K562 (cell line): ENCODE results near the gene ILF3. TPM values are rescaled to one million over a fixed set of nuclear protein-coding genes. Genes with fewer than 3 reads are reported as not detected.

Experiments
- AFF4 ChIP-seq: sonication (generic); formaldehyde crosslinking; IDR thresholded peaks from 2 replicates; pipeline ENCODE4 v1.8.0; 2023; ENCODE audit warnings: mild to moderate bottlenecking, missing genetic modification reagents
- ARNT ChIP-seq, 2 experiments: fragments of 450-650 bp; IDR thresholded peaks; 2 replicates each; pipeline ENCODE4 v1.6.1; 2016; ENCODE audit warnings: mild to moderate bottlenecking in 1 of 2
- ATF1 ChIP-seq, 2 experiments: fragments of 450-650 bp in 1 of 2; IDR thresholded peaks; 2 replicates each; pipeline ENCODE4 v1.6.1; 2016; ENCODE audit warnings: missing compliant biosample characterization in 1 of 2, missing genetic modification characterization in 1 of 2
- CBFB ChIP-seq: sonication (generic); formaldehyde crosslinking; IDR thresholded peaks from 2 replicates; pipeline ENCODE4 v1.4.0; 2020; ENCODE audit warnings: mild to moderate bottlenecking, missing genetic modification reagents
- CBX3 ChIP-seq, 2 experiments: IDR thresholded peaks; 1 replicate in 1 of 2; 2 replicates in 1 of 2; pipeline ENCODE4 v1.6.1; 2012; ENCODE audit warnings: inconsistent platforms in 2 of 2, low read length in 2 of 2, borderline replicate concordance in 1 of 2, control low read depth in 1 of 2
- CREB1 ChIP-seq, 2 experiments: sonication (generic) in 1 of 2; formaldehyde crosslinking in 1 of 2; IDR thresholded peaks; 2 replicates each; pipeline versions ENCODE4 v1.6.1 to v1.8.0; 2012 to 2022; ENCODE audit warnings: inconsistent platforms in 1 of 2, mild to moderate bottlenecking in 1 of 2, missing genetic modification reagents in 1 of 2, moderate library complexity in 1 of 2
- E2F5 ChIP-seq: sonication (generic); formaldehyde crosslinking; IDR thresholded peaks from 2 replicates; pipeline ENCODE4 v1.8.0; 2022; ENCODE audit warnings: mild to moderate bottlenecking, missing genetic modification reagents
- EGR1 ChIP-seq: fragments of 450-650 bp; conservative IDR thresholded peaks from 2 replicates; pipeline ENCODE4 v1.6.1; 2017; ENCODE audit warnings: mild to moderate bottlenecking
- ELF4 ChIP-seq: fragments of 450-650 bp; formaldehyde crosslinking; IDR thresholded peaks from 2 replicates; pipeline ENCODE4 v1.4.0; 2022; ENCODE audit warnings: missing genetic modification characterization
- ETS1 ChIP-seq: conservative IDR thresholded peaks from 2 replicates; pipeline ENCODE4 v1.6.1; 2011; ENCODE audit warnings: low read depth, mild to moderate bottlenecking, low read length; ENCODE audit not compliant: control insufficient read depth
- FOXJ2 ChIP-seq: fragments of 200-800 bp; sonication (Bioruptor generic); IDR thresholded peaks from 2 replicates; pipeline ENCODE4 v1.6.1; 2016; ENCODE audit warnings: missing genetic modification characterization, missing compliant biosample characterization
- FOXK1 ChIP-seq: sonication (generic); formaldehyde crosslinking; IDR thresholded peaks from 2 replicates; pipeline ENCODE4 v1.8.0; 2022; ENCODE audit warnings: missing genetic modification reagents, mild to moderate bottlenecking, borderline replicate concordance
- HMGXB4 ChIP-seq: sonication (generic); formaldehyde crosslinking; IDR thresholded peaks from 2 replicates; pipeline ENCODE4 v1.8.1; 2023; ENCODE audit warnings: mild to moderate bottlenecking, missing genetic modification reagents
- MYNN ChIP-seq, 2 experiments: sonication (generic); formaldehyde crosslinking in 1 of 2; IDR thresholded peaks; 2 replicates each; pipeline versions ENCODE4 v1.5.0 to v1.6.1; 2016 to 2020; ENCODE audit warnings: antibody characterized with exemption in 1 of 2, missing genetic modification reagents in 1 of 2
- RBM15 ChIP-seq: fragments of 200-400 bp; formaldehyde crosslinking; IDR thresholded peaks from 2 replicates; pipeline ENCODE4 v1.6.1; 2018; ENCODE audit warnings: mild to moderate bottlenecking, low read length, moderate library complexity; ENCODE audit not compliant: insufficient read depth
- RFX1 ChIP-seq: fragments of 450-650 bp; IDR thresholded peaks from 2 replicates; pipeline ENCODE4 v1.6.1; 2016; ENCODE audit warnings: mild to moderate bottlenecking, moderate library complexity
- TGIF2 ChIP-seq: sonication (generic); formaldehyde crosslinking; IDR thresholded peaks from 2 replicates; pipeline ENCODE4 v1.8.1; 2022; ENCODE audit warnings: mild to moderate bottlenecking, missing genetic modification reagents, moderate library complexity
- polyA plus RNA-seq, 8 experiments: library from polyadenylated mRNA; depleted of rRNA in 4 of 8; stranded (reverse) in 5 of 8; unstranded in 3 of 8; fragments of >200 nt; fragmentation: Nextera tagmentation in 2 of 8; fragmentation: Illumina TruSeq in 1 of 8; extraction: Ambion mirVana in 2 of 8; extraction: Trizol in 1 of 8; gene quantifications; 2 replicates each; pipeline versions ENCODE4 v1.2.1 to v1.2.3, GENCODE V29; 2011 to 2014; ENCODE audit warnings: inconsistent platforms in 1 of 8, missing spikeins in 1 of 8
- total RNA-seq, 7 experiments: library from RNA; depleted of rRNA in 6 of 7; stranded (reverse); fragments of >200 nt in 6 of 7; fragmentation: Illumina TruSeq in 2 of 7; extraction: Trizol in 2 of 7; gene quantifications; 2 replicates each; pipeline versions ENCODE4 v1.2.1 to v1.2.3, GENCODE V29; 2011 to 2021; ENCODE audit warnings: low replicate concordance in 1 of 7

The ILF3 gene
- total and polyA plus RNA-seq, 9 of the 15 experiments (the other 6 are each of a cell fraction or from before 2014, with no cell fraction given): 26.0 to 453 (median 175) TPM

GRCh38 chr19:10695401-10696398 lies 41.6 kb downstream of the ILF3 start (continued):
- TF ChIP-seq AFF4 (peak; percentile 83; the same call in 1 of the 2 replicates), E2F5 (CRISPR knock-in tag) (peak; percentile 89; the same call in 1 of the 2 replicates), RFX1 (peak; percentile 98), RBM15 (no peak), CBFB (CRISPR knock-in tag) (0 out of 2 replicates have a peak, but pooled peaks have one; percentile 59), ELF4 (no peak), MYNN (IDR thresholded peaks at IDR 0.05) (peak; percentile 38; the same call in 1 of the 2 replicates), MYNN (CRISPR knock-in tag; IDR thresholded peaks at IDR 0.05) (no peak), TGIF2 (CRISPR knock-in tag) (peak; percentile 64; the same call in 1 of the 2 replicates), FOXJ2 (peak; percentile 15; the same call in 1 of the 2 replicates), ETS1 (peak; percentile 84), ARNT (IDR thresholded peaks at IDR 0.05) (no peak), CBX3 (IDR thresholded peaks at IDR 0.05; ENCODE audit: borderline replicate concordance in 1 of 2, low read length in 2 of 2) (peak in 1 of 2 experiments; percentile 23; a peak in 1 of 3 replicates), FOXK1 (CRISPR knock-in tag) (peak; percentile 54; the same call in 1 of the 2 replicates), HMGXB4 (peak; percentile 94), ATF1 (CRISPR knock-in tag; IDR thresholded peaks at IDR 0.05) (no peak), ATF1 (tag; IDR thresholded peaks at IDR 0.05) (peak; percentile 43; the same call in 1 of the 2 replicates), CREB1 (IDR thresholded peaks at IDR 0.05) (peak; percentile 22; the same call in 1 of the 2 replicates), CREB1 (CRISPR knock-in tag; IDR thresholded peaks at IDR 0.05) (peak; percentile 77), EGR1 (peak; percentile 49)
